Transverse colon (tissue), 4 donors: Measurements from ENCODE around the gene EML4. TPM values are rescaled to one million over a fixed set of nuclear protein-coding genes. Genes with fewer than 3 reads are reported as not detected.
A peak's percentile ranks its signal among the peaks of the same experiment; 100 is the strongest.

ENCODE experiments used
- DNase-seq: peaks from one replicate; pipeline ENCODE4 v3.0.0-alpha.2; 2019
- H3K27ac ChIP-seq, 4 donors: fragments of 200-600 bp; sonication (generic); 2 replicates each; pipeline ENCODE4 v1.5.1; 2016 to 2018; ENCODE audit warnings: inconsistent platforms in 4 of 4
- H3K27me3 ChIP-seq: fragments of 200-600 bp; sonication (generic); 2 replicates; pipeline ENCODE4 v1.5.1; 2017; ENCODE audit warnings: inconsistent platforms
- H3K36me3 ChIP-seq, 4 donors: fragments of 200-600 bp; sonication (generic); 2 replicates each; pipeline ENCODE4 v1.5.1; 2017 to 2019; ENCODE audit warnings: inconsistent platforms in 4 of 4
- H3K4me1 ChIP-seq, 4 donors: fragments of 200-600 bp; sonication (generic); 2 replicates each; pipeline ENCODE4 v1.5.1; 2017 to 2020; ENCODE audit warnings: inconsistent platforms in 4 of 4
- H3K4me3 ChIP-seq, 4 donors: fragments of 200-600 bp; sonication (generic); 1 replicate in 1 of 4; 2 replicates in 3 of 4; pipeline versions ENCODE4 v1.5.1 to v1.6.1; 2017 to 2019; ENCODE audit warnings: inconsistent platforms in 4 of 4
- H3K9me3 ChIP-seq, 2 donors: fragments of 200-600 bp; sonication (generic); 2 replicates each; pipeline ENCODE4 v1.5.1; 2017 to 2019; ENCODE audit warnings: inconsistent platforms in 2 of 2
- EP300 ChIP-seq: sonication (generic); formaldehyde crosslinking; IDR thresholded peaks from one replicate; pipeline ENCODE4 v1.6.1; 2017; ENCODE audit warnings: antibody characterized with exemption, low read depth
- POLR2A ChIP-seq: fragments of 450-650 bp; IDR thresholded peaks from one replicate; pipeline ENCODE4 v1.6.1; 2016; ENCODE audit warnings: antibody characterized with exemption, mild to moderate bottlenecking, moderate library complexity
- POLR2AphosphoS5 ChIP-seq, 3 donors: sonication (generic); formaldehyde crosslinking; IDR thresholded peaks; one replicate each; pipeline ENCODE4 v1.6.1; 2016; ENCODE audit warnings: antibody characterized with exemption in 3 of 3
- WGBS, 2 donors: methylation state at CpG; one replicate each; pipeline ENCODE4 v1.1.5; 2018; ENCODE audit warnings: low coverage in 1 of 2; 5-methylcytosine and 5-hydroxymethylcytosine counted together
- in situ Hi-C, 4 donors: fragments of 200-750 bp; cut with MboI; loops; one replicate each; pipeline versions ENCODE4 v1.15.0 to v1.15.1; 2017; ENCODE audit warnings: low sequenced_read_pairs in 3 of 4, low pct_ligation_motif_present in 1 of 4, low pct_unique_long_range_greater_than_20kb in 1 of 4
- intact Hi-C: fragments of 100-400 bp; cut with DNase I; formaldehyde crosslinking; loops from one replicate; pipeline ENCODE4 v1.15.1; 2023; ENCODE audit warnings: low total_unique reads
- total RNA-seq, 4 donors: library from RNA; depleted of rRNA; stranded (reverse); fragments of >200 nt; gene quantifications; one replicate each; pipeline ENCODE4 v1.1.0, GENCODE V29; 2016
- TF ChIP-seq, protein P1 (sequence below), 5 experiments: fragments of 200-600 bp in 3 of 5; fragments of 450-650 bp in 2 of 5; sonication (generic) in 3 of 5; IDR thresholded peaks; 1 replicate in 2 of 5; 2 replicates in 3 of 5; pipeline ENCODE4 v1.5.1; 2016 to 2017; ENCODE audit warnings: antibody characterized with exemption in 5 of 5, inconsistent platforms in 3 of 5, mild to moderate bottlenecking in 2 of 5, moderate library complexity in 1 of 5

The EML4 gene
- total RNA-seq, 4 donors from 2014 or later, result 49.7 to 91.5 (median 67.5) TPM

GRCh38 chr2:42195559-42195958, 26.4 kb downstream of the EML4 start:
- peak in 2 of 3 donors; percentile 41 to 55 for TF ChIP-seq POLR2AphosphoS5 (IDR thresholded peaks at IDR 0.05)
- TF ChIP-seq POLR2A, result no peak
- Histone ChIP-seq H3K9me3 (no peaks in the 10 kb centered on the region), H3K27me3 (no peaks in the 10 kb centered on the region), H3K27ac (peak overlapping the region; percentile 41 to 60 (median 48)), H3K4me3 (no peak overlapping the region), H3K36me3 (no peaks in the 10 kb centered on the region), H3K4me1 (peaks cover 19 to 87% (median 52%) of the 10 kb centered on the region in 4 donors)
- intact Hi-C loops (no loop called here), in situ Hi-C loops (loop anchor here in 2 of 4 donors (10.0 kb wide), 1 partner anchor 101 kb away; no protein-coding TSS in a partner anchor)
- no peak for DNase-seq

DNA sequence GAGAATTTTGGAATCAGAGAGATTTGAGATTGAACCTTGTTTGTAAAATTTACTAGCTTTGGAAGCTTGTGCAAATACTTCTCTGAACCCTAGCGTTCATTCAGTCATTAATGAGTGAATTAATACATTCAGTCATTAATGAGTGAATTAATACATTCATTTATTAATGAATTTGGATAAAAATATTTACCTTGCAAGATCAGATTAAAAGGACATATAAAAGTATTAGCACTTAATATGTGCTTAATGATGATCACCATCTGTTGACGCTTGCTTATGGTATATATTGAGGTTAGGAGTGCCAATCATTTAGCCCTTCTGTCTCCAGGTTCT, 26.9 kb downstream of the EML4 start:
- WGBS, 2 donors, result 76 to 78% methylated on average over 2 of the region's 2 CpGs
- Histone ChIP-seq H3K9me3 (no peaks in the 10 kb centered on the region), H3K27me3 (no peaks in the 10 kb centered on the region), H3K36me3 (no peaks in the 10 kb centered on the region), H3K4me1 (peaks cover 19 to 85% (median 47%) of the 10 kb centered on the region in 4 donors), H3K27ac (peak overlapping the region; percentile 41 to 60 (median 48)), H3K4me3 (no peak overlapping the region)
- in situ Hi-C loops (loop anchor here in 2 of 4 donors (10.0 kb wide), 1 partner anchor 101 kb away; no protein-coding TSS in a partner anchor), intact Hi-C loops (no loop called here)
- TF ChIP-seq EP300 (no peak), POLR2AphosphoS5 (IDR thresholded peaks at IDR 0.05) (no peak), POLR2A (no peak)
- TF ChIP-seq, protein P1, sequence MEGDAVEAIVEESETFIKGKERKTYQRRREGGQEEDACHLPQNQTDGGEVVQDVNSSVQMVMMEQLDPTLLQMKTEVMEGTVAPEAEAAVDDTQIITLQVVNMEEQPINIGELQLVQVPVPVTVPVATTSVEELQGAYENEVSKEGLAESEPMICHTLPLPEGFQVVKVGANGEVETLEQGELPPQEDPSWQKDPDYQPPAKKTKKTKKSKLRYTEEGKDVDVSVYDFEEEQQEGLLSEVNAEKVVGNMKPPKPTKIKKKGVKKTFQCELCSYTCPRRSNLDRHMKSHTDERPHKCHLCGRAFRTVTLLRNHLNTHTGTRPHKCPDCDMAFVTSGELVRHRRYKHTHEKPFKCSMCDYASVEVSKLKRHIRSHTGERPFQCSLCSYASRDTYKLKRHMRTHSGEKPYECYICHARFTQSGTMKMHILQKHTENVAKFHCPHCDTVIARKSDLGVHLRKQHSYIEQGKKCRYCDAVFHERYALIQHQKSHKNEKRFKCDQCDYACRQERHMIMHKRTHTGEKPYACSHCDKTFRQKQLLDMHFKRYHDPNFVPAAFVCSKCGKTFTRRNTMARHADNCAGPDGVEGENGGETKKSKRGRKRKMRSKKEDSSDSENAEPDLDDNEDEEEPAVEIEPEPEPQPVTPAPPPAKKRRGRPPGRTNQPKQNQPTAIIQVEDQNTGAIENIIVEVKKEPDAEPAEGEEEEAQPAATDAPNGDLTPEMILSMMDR (IDR thresholded peaks at IDR 0.05), result no peak
- no peak for DNase-seq

DNA sequence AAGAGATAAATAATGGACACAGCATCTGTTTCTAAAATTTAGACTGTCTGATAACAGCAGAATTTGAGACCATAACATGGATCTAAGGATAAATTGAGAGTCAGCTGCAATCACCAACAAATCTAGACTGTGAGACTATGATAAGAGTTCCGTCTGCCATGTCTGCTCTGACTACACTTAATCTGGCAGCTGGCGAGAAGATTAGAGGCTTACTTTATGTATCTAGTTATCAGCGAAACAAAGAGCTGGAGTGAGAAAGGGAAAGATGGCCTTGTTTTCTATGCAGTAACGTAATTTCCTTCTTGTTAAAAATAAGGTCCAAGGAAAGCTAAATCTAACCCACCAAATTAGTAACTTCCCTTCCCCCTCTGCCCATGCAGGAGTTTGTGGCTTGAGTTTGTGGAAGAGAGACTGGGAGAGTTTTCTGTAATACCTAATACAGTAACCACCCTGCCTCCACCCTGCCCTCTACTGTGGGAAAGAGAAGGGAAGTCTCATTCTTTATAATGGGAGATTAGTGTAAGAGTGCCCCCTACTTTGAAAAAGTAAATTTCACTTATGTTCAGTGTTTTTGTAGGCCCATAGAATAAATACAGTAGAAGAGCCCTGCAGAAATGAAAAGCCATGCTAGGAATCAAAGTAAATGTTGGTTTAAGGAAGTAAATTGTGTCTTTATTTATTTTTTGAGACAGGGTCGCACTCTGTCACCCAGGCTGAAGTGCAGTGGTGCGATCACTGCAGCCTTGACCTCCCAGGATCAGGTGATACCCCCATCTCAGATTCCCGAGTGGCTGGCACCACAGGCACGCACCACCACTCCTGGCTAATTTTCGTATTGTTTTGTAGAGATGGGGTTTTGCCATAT, 27.5 kb downstream of the EML4 start:
- peaks cover 19 to 79% (median 43%) of the 10 kb centered on the region in 4 donors for H3K4me1 ChIP-seq
- 39 to 69% methylated on average over 5 to 9 of the region's 9 CpGs for WGBS, 2 donors
- no peaks in the 10 kb centered on the region for H3K9me3 ChIP-seq
- in situ Hi-C loops (loop anchor here in 2 of 4 donors (10.0 kb wide), 1 partner anchor 102 kb away; no protein-coding TSS in a partner anchor), intact Hi-C loops (no loop called here)
- H3K4me3 ChIP-seq, result no peak overlapping the region
- H3K27ac ChIP-seq, result peak overlapping the region; percentile 41 to 60 (median 48)
- no peaks in the 10 kb centered on the region for H3K27me3 ChIP-seq
- TF ChIP-seq EP300 (no peak), POLR2AphosphoS5 (IDR thresholded peaks at IDR 0.05) (no peak), POLR2A (no peak)
- TF ChIP-seq, protein P1 (IDR thresholded peaks at IDR 0.05), result peak; percentile 39 to 66 (median 50)
- peak; percentile 48 for DNase-seq
- no peaks in the 10 kb centered on the region for H3K36me3 ChIP-seq

DNA sequence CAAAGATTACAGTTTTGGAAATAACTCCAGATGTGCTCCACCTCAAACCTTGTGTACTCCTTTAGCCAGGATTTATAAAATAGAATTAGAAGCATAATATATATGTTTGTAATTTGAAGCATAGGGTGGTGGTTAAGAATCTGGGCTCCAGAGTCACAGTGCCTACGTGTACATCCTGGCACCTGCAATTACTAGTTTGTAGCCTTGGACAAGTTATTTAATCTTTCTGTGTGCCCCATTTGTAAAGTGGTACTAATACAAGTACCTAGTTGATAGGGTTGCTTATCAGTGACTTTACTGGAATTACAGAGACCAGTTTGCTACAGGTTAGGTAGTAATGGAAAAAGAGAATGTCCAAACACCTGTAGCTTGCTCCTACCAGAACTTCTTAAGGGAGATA, 28.6 kb downstream of the EML4 start:
- no peak overlapping the region for H3K27ac ChIP-seq
- no peak for DNase-seq
- H3K4me1 ChIP-seq, result peaks cover 13 to 67% (median 37%) of the 10 kb centered on the region in 4 donors
- TF ChIP-seq POLR2AphosphoS5 (IDR thresholded peaks at IDR 0.05), result no peak
- no peak for TF ChIP-seq POLR2A
- intact Hi-C loops, result no loop called here
- no peaks in the 10 kb centered on the region for H3K36me3 ChIP-seq
- no peak overlapping the region for H3K4me3 ChIP-seq
- H3K9me3 ChIP-seq, result no peaks in the 10 kb centered on the region
- in situ Hi-C loops, result loop anchor here in 2 of 4 donors (10.0 kb wide), 1 partner anchor 103 kb away; no protein-coding TSS in a partner anchor
- no peaks in the 10 kb centered on the region for H3K27me3 ChIP-seq
- WGBS, 2 donors, result 41% methylated on average over 1 of the region's 1 CpG; no CpG with 5 or more reads in 1 of the 2 donors

GRCh38 chr2:42198466-42198865, 29.3 kb downstream of the EML4 start:
- Histone ChIP-seq H3K4me3 (no peak overlapping the region), H3K36me3 (no peaks in the 10 kb centered on the region), H3K27ac (no peak overlapping the region), H3K9me3 (no peaks in the 10 kb centered on the region), H3K27me3 (no peaks in the 10 kb centered on the region), H3K4me1 (peaks cover 6 to 61% (median 32%) of the 10 kb centered on the region in 4 donors)
- in situ Hi-C loops (loop anchor here in 2 of 4 donors (10.0 kb wide), 1 partner anchor 104 kb away; no protein-coding TSS in a partner anchor), intact Hi-C loops (no loop called here)
- TF ChIP-seq, protein P1 (IDR thresholded peaks at IDR 0.05), result no peak
- TF ChIP-seq EP300 (no peak), POLR2AphosphoS5 (IDR thresholded peaks at IDR 0.05) (no peak), POLR2A (no peak)
- DNase-seq, result no peak
